ENCODE measurements around the gene RPL32.

RPL32 gene

GRCh38 chr3:12815719-12816118 lies 25.6 kb downstream of the RPL32 start:
- no peak overlapping the region for H3K4me3 ChIP-seq (ENCODE audit: low read depth, low read length)
- in situ Hi-C loops (cut with HindIII; ENCODE audit: low sequenced_read_pairs) = no loop called here
- TF ChIP-seq, protein P1, sequence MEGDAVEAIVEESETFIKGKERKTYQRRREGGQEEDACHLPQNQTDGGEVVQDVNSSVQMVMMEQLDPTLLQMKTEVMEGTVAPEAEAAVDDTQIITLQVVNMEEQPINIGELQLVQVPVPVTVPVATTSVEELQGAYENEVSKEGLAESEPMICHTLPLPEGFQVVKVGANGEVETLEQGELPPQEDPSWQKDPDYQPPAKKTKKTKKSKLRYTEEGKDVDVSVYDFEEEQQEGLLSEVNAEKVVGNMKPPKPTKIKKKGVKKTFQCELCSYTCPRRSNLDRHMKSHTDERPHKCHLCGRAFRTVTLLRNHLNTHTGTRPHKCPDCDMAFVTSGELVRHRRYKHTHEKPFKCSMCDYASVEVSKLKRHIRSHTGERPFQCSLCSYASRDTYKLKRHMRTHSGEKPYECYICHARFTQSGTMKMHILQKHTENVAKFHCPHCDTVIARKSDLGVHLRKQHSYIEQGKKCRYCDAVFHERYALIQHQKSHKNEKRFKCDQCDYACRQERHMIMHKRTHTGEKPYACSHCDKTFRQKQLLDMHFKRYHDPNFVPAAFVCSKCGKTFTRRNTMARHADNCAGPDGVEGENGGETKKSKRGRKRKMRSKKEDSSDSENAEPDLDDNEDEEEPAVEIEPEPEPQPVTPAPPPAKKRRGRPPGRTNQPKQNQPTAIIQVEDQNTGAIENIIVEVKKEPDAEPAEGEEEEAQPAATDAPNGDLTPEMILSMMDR (IDR thresholded peaks at IDR 0.05; ENCODE audit: low read depth, low read length) = no peak
- no peak for DNase-seq (ENCODE audit: low read depth, low spot score)

- H3K4me3 ChIP-seq (ENCODE audit: low read depth, low read length) = no peak overlapping the region
- no peak for DNase-seq (ENCODE audit: low read depth, low spot score)
- in situ Hi-C loops (cut with HindIII; ENCODE audit: low sequenced_read_pairs) = no loop called here
- TF ChIP-seq, protein P1 (IDR thresholded peaks at IDR 0.05; ENCODE audit: low read depth, low read length) = no peak
Measured at GRCh38 chr3:12815078-12815477, 26.3 kb downstream of the RPL32 start.

GRCh38 chr3:12813967-12814366 lies 27.4 kb downstream of the RPL32 start:
- TF ChIP-seq, protein P1 (IDR thresholded peaks at IDR 0.05; ENCODE audit: low read depth, low read length) = no peak
- in situ Hi-C loops (cut with HindIII; ENCODE audit: low sequenced_read_pairs) = no loop called here
- H3K4me3 ChIP-seq (ENCODE audit: low read depth, low read length) = no peak overlapping the region
- no peak for DNase-seq (ENCODE audit: low read depth, low spot score)

- in situ Hi-C loops (cut with HindIII; ENCODE audit: low sequenced_read_pairs) = no loop called here
- DNase-seq (ENCODE audit: low read depth, low spot score) = no peak
- no peak overlapping the region for H3K4me3 ChIP-seq (ENCODE audit: low read depth, low read length)
- TF ChIP-seq, protein P1 (IDR thresholded peaks at IDR 0.05; ENCODE audit: low read depth, low read length) = no peak
Measured at GRCh38 chr3:12812812-12813211, 28.6 kb downstream of the RPL32 start.

DNA sequence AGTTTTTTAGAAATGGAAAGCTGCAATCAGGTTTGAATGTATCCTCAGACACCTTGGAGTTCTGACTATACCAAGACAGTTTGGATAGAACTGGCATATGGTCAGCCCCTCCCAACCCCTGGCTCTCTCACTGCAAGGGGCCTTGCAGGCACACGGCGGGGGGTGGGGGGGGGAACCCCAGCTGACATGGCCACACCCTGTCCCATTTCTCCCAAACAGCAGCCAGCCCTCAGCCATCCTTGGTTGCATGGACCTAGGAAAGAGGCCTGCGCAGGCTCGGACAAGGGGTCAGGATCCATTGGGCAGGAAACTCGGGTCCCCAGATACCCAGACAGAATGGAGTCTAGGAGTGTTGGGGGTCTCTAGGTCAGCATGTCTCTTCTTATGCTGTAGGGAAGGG lies 30.4 kb downstream of the RPL32 start:
- in situ Hi-C loops (cut with HindIII; ENCODE audit: low sequenced_read_pairs) = no loop called here
- H3K4me3 ChIP-seq (ENCODE audit: low read depth, low read length) = no peak overlapping the region
- TF ChIP-seq, protein P1 (IDR thresholded peaks at IDR 0.05; ENCODE audit: low read depth, low read length) = no peak
- no peak for DNase-seq (ENCODE audit: low read depth, low spot score)

DNA sequence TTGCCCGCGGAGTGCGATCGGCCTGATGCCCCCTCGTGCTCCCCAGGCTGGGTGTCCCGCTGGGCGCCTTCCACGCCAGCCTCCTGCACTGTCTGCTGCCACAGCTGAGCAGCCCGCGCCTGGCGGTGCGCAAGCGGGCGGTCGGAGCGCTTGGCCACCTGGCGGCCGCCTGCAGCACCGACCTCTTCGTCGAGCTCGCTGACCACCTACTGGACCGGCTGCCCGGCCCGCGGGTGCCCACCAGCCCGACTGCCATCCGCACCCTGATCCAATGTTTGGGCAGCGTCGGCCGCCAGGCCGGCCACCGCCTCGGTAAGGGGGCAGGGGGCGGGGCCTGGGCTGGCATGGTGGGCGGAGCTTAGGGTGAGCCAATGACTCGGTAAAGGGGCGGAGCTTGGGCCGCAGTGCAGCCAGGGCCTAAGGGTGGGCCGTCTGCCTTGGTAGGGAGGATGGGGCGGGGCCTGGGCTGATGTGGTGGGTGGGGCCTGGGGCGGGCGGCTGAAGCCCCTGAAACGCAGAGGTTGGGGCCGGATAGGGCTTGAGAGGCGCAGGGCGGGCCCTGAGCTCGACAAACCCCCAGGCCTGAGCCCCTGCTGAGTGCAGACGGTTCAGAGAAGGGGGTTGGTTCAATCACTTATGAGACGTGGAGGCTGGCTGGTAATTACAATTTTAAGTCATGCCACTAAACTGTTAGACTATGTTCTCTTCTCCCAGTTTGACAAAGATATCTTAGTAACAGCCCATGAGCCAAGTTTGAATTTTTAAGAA lies 31.2 kb downstream of the RPL32 start:
- peak; percentile 92 for DNase-seq (ENCODE audit: low read depth, low spot score)
- H3K4me3 ChIP-seq (ENCODE audit: low read depth, low read length) = peak overlapping the region; percentile 45
- in situ Hi-C loops (cut with HindIII; ENCODE audit: low sequenced_read_pairs) = no loop called here
- TF ChIP-seq, protein P1 (IDR thresholded peaks at IDR 0.05; ENCODE audit: low read depth, low read length) = peak; percentile 74

Measured in astrocyte of the spinal cord (primary cell).